Activated T-cell treated with anti-CD3 and anti-CD28 coated beads for 48 hours (primary cell): ENCODE data around the gene PDZD2.
"Not testable (repeated sequence)": the region's sequence is repeated elsewhere in the genome, so short reads cannot be mapped to it uniquely, and the experiment has no call there.

Source experiments
- DNase-seq: peaks from one replicate; pipeline ENCODE4 v3.0.0-alpha.2; 2020; ENCODE audit warnings: low read depth

The PDZD2 gene

DNA sequence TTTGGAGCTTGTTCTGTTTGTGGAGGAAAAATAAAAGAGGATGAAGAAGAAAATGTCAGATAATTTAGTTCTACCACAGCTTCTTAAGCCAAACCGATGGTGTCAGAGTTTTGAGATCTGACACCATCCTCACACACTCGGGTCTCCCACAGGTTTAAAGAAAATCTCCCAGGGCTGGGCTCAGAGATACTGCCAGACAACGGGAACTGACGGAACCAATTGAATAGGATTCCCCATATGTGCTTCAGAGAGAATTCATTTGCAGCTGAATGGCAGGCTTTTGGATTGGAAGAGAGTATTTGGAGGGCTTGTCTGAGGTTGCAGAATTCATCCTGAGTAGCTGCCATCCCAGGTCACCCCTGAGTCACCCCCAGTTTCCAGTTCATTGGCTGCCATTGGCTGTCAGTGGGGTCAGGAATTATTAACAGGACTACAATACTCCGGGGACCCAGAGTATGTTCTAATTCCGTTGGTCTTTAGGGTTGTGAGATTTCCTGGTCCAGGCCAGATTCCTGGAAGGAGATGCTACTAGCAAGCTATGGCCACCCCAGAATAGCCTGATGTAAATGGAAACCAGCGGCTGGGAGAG, 131.3 kb downstream of the PDZD2 start:
- no peak for DNase-seq

DNA sequence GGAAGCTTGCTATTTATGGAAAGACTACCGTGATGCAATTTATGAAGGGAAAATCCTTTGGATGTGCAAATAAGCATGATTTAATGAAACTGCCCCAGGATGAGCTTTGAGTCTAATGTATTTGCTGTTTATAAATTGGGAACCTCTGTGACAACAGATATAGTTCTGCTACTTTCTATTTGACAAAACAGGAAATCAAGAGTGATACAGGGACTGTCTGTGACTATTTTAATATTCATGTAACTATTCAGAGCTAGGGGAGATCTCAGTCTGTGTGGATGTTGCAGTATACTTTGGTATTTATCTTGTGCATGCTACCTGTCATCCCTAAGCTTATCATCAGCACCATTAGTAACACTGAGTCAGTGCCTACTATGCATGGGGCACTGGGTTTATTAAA, 132.1 kb downstream of the PDZD2 start:
- DNase-seq = no peak

DNA sequence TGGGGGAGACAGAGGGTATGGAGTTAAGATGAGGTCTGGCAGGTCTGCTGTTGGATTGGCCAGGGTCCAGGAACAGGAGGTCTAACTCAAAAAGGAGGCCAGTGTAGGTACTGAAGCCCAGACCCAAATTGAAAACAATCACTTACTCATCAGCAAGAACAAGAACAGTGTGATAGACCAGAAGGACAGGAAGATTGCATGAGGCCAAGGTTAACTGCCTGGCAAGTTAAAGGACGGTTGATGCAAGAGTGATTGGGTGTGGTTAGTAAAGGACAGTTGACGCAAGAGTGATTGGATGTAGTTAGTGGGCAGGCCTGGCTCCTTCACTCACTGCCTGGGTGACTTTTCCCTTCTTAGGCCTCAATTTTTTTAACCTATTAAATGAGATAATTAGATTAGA, 132.6 kb downstream of the PDZD2 start:
- DNase-seq = no peak

DNA sequence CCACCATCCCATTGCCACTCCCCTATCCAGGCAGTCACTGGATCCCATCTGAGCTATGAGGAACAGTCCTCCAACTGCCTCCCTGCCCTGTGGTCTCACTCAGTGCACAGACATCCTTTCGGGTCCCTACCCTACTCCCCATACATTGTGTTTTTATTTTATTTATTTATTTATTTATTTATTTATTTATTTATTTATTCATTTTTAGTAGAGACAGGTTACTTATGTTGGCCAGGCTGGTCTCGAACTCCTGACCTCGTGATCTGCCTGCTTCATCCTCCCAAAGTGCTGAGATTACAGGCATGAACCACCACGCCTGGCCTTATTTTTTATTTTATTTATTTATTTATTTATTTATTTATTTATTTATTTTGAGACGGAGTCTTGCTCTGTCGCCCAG, 137.4 kb downstream of the PDZD2 start:
- not testable (repeated sequence) for DNase-seq

DNA sequence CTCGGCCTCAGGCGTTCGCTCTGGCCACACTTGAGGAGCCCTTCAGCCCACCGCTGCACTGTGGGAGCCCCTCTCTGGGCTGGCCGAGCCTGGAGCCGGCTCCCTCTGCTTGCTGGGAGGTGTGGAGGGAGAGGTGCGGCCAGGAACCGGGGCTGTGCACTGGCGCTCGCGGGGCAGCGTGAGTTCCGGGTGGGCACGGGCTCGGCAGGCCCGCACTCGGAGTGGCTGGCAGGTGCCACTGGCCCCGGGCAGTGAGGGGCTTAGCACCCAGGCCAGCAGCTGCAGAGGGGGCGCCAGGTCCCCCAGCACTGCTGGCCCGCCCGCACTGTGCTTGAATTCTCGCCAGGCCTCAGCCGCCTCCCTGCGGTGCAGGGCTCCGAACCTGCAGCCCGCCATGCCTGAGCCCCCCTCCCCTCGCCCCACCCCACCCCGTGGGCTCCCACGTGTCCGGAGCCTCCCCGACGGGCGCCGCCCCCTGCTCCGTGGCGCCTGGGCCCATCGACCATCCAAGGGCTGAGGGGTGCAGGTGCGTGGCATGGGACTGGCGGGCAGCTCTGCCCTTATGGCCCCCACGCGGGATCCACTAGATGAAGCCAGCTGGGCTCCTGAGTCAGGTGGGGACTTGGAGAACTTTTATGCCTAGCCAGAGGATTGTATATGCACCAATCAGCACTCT, 138.2 kb downstream of the PDZD2 start:
- DNase-seq = no peak

DNA sequence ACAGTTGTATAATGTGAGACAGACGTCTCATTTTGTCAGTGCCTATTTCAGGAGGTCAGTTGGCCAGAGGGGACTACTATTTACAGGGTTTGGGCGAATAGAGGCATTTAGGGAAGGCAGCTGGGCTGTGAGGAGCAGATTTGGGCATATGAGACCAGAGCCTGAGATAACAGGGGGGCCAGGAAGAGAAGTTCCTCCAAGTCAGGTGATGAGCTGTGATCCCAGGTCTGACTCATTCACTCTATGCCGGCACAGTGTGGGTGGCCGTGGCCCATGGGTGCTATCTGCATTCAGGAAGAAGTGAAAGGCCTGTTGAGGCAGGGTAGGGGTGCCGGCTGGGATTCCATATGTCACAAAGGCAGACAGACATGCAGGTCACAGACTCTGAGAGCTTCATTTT, 142.8 kb downstream of the PDZD2 start:
- DNase-seq = no peak

DNA sequence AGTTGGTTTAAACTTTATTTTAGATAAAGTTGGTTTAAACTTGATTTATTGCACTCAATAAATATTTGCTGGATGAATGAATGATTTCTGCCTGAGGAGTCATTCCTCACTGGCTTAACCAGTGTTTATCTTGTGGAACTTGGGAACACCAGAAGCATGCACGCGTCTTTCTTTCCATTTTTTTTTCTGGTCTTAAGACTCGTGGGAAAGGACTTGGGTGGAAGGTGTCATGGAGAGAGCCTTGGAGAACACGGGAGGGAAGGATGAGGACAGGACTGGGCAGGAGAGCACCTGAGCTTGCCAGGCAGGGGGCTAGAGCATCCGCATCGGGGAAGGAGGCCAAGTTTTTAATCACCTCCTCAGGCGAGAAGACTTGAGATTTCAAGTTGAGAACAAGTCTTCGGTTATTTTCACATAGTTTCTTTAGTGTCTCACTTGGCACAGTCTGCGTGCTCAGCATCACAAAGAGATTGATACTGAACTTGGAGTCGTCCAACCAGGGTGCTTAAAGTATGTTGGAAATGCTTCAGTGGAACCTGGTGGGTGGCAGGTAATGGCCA, 144.2 kb downstream of the PDZD2 start:
- no peak for DNase-seq

DNA sequence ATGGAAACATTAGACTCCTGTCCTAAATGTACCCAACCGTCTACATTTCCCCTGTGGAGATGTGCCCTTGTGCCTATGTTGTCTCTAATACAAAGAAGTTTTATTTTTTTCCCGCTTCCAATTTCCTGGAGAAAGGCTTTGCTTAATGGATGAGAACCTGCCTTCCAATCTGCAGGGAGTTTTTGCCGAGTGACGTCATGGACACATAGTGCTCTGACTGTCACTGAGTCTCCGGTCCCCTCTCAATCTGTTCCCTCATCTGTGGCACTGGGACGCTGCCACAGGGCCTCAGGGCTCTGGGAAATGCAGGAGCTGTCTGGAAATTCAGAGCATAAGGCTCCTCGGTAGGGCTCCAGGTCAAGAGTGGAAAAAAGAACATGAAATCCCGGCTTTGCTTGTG, 144.8 kb downstream of the PDZD2 start:
- no peak for DNase-seq

DNA sequence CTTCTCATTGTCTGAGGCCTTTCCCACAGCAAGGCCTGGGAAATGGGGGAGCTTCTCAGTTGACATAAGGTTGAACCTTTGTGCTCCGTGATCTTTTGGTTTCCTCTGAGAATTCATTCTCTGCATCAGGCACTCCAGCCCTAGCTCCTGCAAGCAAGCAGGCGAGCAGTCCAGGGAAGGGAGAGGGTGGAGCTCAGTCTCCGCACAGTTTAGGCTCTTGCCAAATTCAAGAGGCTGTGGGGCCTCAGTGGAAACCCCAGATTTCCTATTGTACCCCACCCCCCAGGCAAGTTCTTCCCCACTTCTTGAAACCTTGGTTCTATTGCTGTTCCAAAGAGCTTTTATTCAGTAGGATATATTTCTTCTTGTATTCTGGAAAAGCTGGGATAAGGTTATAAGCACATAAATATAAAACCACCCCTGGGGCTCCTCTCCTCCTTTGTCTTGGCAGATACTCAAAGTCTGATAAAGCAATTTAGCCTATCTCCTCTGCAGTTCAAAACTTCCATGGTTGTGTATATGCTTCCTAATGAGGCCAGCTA, 147.2 kb downstream of the PDZD2 start:
- no peak for DNase-seq

DNA sequence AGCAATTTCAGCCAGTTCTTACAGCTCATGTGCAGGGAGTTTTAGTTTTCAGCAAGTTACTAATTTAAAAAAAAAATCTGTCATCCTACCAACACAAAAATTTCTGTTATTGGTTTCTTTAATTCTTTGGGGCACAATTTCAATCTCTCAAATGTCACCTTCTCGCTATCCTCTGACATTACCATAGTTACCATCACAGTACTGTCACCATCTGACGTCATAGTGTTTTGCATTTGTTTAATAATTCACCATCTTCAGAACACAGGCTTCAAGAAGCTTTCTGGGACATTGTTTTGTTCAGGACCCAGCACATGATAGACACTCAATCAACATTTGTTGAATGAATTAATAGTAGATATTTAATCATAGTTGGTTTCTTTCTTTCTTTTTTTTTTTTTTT, 155.1 kb downstream of the PDZD2 start:
- no peak for DNase-seq

DNA sequence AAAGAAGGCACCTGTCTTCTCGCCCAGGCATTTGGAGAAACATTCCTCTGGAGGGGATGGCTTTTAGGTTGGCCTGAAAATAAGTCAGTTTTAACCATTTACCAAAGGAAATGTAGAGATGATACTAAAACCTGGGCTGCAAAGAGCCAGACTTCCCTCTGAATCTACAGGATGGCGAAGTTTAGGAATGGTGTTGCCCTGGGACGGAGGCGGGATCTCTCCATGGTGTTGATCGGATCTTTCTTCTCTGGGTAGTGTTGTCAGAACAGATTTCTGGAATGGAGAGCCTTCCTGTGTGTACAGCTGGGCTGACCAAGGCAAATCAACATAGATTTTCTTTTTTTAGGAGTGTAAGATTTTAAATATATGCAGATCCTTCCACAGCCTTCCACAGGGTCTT, 159.2 kb downstream of the PDZD2 start:
- DNase-seq = no peak

DNA sequence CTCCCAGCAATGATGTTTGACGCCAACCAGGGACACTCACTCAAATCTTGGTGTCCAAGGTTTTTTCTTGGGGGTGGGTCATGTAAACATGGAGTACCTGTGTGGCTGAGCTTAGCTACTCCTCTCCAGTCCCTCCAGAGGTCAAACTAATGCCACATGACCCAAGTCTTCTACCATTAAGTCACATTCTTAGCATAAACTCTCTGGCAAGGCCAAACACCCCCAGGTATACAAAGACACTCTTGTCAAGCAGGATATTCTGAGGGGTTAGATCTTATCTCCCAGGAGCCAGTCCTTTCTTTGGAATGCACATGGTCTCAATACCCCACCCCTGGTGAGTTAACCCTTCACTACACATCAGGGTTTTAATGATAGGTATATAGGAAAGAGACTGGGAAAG, 161.4 kb downstream of the PDZD2 start:
- DNase-seq = no peak

DNA sequence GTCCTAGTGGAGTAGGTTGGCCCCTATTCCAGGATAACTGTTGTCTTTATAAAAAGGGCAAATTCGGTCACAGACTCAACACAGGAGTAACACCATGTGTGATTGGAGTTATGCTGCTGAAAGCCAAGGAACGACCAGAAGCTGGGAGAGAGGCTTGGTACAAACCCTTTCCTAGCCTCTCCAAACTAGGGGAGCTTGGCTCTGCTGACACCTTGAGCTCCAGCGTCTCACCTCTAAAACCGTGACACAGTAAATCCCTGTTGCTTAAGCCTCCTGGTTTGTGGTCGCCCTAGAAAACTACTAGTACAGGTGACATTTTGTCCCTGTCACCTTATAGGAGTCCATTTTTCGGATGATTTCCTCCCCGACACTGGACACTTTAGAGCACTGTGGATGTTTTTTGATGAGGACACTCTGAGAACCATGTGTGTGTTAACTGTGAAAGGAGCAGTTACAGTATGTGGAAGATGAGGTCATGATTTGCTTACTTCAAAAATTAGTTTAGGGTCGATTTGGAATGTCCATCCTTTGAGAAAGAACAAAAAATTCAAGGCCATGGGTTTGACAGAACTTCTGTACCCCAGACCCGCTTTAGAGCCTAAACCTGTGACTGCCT, 167.0 kb downstream of the PDZD2 start:
- DNase-seq = no peak

DNA sequence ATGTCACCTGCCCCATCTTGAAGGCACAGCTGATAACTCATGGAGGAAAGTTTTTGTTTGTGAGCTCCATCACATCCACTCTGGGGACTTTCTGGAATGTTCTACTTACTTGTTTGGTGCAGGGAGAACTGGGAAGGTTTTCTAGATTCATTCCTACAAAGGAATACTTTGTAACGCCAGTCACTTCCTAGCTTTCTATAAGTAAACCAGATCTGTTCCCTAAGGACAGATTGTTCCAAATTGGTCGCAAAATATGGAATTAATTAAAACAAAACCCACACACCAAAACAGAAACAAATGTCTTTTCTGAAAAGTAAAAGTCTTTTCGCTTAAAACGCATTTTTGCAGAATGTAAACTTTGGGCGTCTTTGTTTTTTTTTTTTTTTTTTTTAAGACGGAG, 167.6 kb downstream of the PDZD2 start:
- DNase-seq = no peak

DNA sequence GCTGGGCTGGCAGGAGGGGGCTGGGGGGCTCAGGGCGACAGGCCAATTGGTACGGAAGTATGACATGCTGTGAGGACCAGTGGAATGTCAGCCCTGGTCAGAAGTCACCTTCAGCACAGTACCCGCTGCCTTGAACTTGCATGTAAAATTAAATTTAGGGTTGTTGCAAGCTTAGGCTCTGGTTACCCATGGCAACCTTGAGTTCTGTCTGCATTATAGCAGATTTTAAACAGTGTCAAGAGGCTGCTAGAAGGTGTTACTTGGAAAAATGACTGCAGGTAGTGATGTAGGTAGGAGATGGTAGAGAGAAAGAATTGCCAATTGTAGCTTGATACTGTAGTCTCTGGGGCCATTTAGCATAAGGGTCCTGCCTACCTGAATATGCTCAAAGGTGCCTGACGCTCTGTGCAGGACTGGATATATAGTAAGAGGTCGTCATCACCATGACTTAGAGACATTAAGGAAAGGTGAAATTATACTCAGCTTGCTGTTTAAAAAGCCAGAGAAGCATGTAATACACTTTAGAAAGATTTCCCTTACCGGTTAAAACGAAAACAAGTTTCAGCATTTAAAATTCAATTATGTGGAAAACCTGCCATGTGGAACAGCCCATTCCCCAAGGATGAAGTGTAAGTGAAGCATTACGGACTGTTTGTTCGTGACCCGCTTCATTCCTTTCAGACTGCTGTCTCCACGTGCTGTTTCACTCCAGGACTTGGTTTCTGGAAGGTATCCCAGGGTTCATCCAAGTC, 169.0 kb downstream of the PDZD2 start:
- DNase-seq = no peak

DNA sequence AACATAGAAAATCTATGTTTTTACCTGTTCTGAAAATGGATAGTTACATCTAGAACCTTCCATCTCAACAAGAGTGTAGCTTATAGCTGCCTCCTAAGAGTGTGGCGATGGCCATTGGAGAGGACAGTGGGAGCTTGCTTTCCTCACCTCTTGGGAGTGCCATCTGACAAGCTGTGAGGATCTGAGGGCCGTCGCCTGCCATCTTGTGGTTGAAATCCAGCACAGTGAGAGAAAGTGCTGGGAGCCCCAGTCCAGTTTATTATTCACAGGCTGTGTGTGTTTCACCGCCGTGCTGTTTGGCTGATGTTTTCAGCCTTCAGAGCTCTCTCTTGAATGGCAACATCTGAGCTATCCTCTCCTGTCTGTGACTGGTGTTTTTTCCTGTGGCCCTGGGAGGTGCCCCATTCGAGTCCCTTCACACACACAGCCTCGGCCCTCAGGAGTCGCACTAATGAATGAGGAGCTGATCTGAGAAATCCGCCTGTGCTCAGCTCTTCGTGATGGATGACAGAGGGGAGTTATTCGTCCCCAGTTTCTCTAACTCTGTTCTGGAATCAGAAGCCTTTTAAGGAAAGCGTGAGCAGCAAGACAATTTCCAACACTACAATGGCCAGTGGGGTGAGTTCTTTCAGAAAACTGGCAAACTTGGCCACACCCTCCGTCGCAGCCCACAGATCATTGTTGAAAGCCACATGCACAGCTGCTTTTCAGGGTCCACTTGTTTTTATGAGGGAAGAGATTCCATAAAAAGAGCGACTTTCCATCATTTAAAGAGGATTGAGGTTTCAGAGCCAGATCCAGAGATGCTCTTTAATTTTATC, 170.3 kb downstream of the PDZD2 start:
- no peak for DNase-seq

DNA sequence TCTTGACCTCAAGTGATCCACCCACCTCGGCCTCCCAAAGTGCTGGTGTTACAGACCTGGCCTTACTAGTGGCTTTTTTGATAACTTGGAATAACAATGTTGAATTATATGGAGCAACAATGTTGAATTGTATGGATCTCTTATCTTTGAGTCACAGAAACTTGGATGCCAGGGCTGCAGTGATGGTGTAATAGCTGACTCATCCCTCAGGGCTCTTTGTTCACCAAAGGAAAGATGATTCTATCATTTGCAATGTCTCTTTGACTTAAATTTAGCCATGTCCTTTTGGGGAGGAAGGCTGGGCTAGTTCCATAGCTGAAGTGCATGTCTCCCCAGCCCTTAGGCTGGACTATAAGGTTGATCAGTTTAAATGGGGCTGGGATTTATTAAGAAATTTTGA, 172.3 kb downstream of the PDZD2 start:
- DNase-seq = no peak

DNA sequence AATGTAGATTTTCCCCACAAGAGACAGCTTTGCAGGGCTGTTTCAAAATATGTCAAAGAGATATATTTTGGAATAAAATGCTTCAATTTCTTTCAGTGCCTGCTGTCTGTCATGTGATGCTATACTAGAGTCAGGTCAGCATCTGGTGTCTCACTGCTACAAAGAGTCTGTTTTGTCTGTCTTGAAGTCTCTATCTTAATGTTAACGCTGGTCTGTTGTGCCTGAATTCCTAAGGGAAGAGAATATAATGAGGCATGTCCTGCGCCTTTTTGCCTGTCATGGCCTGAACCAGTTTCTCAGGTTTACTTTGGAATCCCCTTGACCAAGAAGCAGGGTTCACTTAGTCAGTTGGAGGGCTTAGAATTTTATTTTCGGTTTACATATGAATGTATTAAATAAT, 176.4 kb downstream of the PDZD2 start:
- no peak for DNase-seq

DNA sequence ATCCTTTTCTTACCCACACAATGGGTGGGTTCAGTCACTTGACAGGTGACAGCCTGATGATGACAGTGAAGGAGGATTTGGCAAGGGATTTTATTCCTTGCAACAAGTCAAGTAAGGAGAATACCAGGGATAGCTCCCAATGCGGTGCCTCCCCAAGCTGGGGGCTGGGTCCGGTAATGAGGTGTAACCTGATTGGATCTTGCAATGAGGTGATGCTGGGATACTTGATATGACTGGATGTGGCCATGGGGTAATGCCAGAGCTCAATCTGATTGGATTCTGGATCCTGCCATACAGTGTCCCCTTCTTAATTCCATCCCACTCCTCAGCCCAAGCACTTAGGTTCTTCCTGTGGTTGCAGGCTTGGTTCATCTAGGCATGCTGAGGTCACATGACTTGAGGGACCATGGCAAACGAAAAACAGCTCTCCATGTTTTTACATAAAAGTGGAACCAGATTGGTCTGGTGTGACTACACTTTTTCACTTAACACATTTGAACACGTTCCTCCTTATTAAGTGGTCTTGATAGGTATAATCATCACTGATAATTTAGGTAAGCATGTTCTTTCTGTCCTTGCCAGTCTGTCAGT, 181.1 kb downstream of the PDZD2 start:
- no peak for DNase-seq

DNA sequence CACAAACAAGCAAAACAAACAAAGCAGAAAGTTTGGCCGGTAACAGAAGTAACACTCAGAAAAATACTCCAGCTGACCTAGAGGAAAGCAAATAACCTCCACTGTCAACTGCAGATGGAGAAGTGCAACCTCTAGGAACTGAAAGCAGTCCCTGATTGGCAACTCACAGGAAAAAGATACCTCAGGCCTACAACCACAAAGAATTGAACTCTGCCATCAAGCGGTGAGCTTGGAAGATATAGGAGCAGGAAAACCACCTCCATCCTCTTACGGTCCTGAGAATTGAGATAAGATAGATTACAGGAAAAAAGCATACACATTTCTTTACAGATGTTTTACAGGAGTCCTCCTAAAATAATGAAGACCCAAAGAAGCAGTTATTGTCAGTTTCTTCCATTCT, 184.5 kb downstream of the PDZD2 start:
- DNase-seq = no peak

DNA sequence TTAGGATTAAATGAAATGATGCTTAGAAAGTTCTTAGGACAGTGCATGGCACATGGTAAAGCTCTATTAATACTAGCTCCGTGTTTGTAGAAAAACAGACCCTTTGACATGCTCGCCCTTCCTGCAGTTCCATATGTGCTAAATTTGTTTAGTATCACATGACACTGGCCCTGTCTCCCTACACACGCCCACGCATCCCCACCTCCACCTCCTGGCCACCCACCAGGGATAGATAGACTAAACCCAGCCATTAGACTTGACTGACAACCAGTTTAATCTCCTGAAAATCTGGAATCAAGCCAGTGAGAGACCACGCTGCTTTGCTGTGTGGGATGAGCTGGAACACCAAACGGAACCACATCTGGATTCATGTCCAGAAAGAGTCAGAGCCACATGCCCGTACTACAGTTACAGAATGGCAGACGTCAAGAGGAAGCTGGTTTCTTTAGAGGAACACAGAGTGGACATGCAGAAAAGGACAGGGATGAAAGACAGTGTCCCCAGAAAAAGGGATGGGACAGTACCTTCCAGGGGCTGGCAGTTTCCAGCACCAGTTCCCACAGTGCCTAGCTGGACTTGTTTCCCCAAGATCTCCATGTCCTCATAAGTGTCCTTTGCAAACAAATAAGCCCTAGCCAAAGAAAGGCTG, 186.1 kb downstream of the PDZD2 start:
- DNase-seq = no peak
